GM18867 (cell line): ENCODE results near the gene EIF2D.
A peak's percentile ranks its signal among the peaks of the same experiment; 100 is the strongest.
"Not testable (repeated sequence)": the region's sequence is repeated elsewhere in the genome, so short reads cannot be mapped to it uniquely, and the experiment has no call there.

ENCODE experiments used
- ATAC-seq: cut with Tn5 transposase; IDR thresholded peaks from one replicate; pipeline ENCODE4 v1.9.1; 2021; ENCODE audit warnings: mild to moderate bottlenecking, moderate library complexity; ENCODE audit not compliant: unreplicated experiment

EIF2D gene

GRCh38 chr1:206612129-206612876 is at the start of gene EIF2D:
TSS of gene EIF2D (minus strand) at chr1:206612465. CDS start at chr1:206612342, 123 bp downstream.
- peak; percentile 91 for ATAC-seq

- ATAC-seq: no peak
Observed at GRCh38 chr1:206661161-206661820, 49.0 kb upstream of the EIF2D start.

DNA sequence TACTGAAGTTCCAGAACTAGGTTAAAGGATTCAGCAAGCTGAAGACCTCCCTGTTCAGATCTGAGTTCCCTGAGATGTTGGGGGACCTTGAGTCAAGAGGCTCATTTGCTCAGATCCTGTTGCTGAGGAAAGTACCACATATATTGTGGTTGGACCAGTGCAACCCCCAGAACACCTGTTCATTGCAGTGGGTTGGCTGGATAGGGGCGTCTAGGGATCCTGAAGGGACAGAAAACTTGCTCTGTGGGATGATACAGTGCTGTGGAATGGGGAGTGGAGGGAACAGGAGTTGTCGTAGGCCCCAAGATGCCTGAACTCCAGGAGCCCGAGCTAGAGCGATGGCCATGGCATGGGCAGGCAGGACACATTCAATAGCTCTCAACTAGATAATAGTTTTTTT is 47.9 kb upstream of the EIF2D start:
- no peak for ATAC-seq

- ATAC-seq: no peak
Observed at GRCh38 chr1:206658981-206659273, 46.7 kb upstream of the EIF2D start.

DNA sequence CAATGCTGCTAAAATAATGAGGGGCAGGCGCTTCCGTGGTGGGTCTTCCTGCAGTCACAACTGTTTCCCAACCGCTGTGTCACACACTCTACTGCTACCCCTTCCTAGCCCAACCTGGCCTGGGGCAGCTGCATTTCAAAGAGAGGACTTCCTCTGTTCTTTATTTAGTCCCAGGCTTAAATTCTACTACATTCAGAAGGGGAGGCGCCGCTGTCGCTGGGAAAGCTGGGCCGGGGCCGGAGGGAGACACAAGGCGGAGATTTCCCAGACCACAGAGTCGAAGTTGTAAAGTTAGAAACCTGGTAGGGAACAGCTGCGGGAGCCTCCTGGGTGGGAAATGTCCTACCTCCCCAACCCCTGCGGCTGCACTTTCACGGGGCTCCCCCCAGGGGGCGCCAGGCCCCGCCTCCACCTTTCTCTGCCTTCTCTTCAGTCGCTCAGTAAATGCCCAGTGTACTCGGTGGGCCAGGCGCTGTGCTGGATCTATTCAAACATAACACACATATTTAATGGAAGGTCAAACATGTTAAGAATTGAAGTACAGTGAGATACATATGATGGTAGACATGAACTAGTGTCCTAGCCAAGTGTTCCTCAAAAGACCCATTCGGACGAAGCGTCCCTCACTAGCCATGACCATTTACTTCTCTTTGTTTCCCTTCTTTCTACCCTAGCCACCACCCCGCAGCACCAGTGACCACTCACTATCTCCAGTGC is 46.2 kb upstream of the EIF2D start:
- ATAC-seq: no peak

DNA sequence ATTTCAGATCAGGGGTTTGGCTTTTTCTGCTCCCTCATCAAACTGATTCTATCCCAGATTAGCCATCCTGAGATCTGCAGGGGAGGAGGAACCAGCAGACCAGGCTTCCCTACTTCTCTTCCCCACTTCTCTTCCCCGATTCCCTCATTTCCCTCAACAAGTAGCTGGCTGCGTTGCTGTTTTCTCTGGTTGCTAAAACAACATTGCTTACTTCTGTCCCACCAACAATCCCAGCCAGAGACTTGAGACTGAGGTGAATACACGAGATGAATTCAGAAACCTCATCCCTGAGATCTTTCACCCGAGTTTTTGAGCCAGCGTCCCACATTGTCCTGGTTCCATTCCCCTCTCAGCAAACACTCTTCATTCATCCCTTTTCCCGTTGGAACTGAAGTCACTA is 45.5 kb upstream of the EIF2D start:
- no peak for ATAC-seq

DNA sequence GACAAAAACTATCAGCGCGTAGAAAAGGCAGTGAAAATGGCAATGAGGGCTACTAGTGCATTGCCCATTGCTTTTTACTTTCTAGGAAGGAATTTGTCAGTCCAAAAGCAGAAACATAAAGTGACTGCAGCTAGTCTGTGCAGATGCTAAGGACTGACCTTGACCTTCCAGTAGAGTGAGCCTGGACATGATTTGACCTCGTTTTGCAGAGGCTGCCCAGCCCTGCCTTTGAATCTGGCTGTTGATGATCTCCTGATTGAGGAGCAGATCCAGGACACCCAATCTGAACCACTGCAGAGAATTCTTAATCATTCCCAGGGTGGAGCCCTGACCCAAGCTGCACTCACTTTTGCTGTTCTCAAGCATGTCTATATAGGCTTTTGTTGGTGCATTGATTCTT is 44.7 kb upstream of the EIF2D start:
- ATAC-seq: no peak

DNA sequence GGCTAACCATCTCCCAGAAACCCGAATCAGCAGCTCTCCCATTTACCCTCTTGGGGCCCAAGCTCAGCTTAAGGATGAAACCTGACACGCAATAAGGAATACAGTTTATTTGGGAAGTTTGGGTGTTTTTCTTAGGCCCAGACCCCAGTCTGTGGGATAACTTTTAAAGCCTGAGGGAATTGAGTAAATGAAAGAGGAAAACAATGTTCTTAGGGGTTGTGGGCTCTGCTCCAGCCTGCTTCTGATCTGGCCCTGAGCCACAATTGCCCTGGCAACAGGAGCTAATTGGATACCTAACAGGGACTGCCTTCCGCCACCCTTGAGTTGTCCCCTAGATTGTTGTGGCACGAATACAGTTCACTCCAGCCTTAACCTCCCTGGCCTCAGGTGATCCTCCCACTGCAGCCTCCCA is 43.2 kb upstream of the EIF2D start:
- ATAC-seq: no peak

DNA sequence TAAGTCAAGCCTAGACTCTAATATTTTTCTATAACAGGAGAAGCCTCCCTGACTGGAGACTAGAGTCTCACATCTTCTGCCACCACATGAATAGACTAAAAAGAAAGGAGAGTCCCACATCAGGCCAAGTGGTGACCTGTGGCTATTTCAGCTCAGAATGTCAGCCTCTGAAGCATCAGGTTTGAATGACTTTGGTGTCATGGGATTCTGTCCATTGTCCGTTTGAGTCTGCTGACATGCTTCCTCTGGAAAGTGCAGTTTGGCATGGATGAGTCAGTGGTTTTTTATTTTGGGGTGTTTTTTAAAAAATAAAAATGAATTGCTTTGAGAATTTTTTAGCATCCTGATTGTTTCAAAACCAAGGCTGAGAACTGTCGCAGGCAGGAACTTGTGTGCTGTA is 42.6 kb upstream of the EIF2D start:
- no peak for ATAC-seq

DNA sequence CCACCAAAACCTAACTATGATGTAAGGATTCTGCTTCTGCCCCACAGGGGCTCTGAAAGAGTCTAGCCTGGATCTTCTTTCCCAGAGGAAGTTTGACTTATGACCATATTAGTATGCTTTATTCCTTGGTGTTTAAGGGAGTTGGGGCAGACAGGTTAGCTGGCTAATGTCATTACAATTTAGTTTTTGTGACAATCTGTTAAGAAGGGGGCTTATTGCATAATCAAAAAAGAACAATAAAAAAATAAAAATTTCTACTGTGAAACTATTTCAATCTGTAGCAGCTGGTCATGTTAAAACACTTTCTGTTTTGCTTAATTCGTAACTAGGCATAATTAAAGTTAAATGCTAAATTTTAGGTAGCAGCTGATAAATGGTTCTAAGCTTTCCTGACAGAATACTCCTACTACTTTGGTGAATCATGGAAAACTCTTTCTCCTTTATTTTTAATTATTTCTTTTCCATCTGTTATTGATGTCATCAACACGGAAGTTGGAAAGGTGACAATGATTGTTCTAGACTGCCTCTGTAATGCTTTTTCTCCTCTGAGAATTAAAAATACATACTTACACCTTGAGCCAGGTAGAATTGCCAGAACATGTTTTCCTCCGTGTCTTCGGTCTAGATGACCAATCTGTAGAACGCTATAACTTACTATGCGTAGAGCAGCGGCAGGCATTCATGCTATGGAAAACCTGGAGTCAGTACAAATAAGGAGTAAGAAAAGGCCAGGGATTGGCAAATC is 41.6 kb upstream of the EIF2D start:
- no peak for ATAC-seq

DNA sequence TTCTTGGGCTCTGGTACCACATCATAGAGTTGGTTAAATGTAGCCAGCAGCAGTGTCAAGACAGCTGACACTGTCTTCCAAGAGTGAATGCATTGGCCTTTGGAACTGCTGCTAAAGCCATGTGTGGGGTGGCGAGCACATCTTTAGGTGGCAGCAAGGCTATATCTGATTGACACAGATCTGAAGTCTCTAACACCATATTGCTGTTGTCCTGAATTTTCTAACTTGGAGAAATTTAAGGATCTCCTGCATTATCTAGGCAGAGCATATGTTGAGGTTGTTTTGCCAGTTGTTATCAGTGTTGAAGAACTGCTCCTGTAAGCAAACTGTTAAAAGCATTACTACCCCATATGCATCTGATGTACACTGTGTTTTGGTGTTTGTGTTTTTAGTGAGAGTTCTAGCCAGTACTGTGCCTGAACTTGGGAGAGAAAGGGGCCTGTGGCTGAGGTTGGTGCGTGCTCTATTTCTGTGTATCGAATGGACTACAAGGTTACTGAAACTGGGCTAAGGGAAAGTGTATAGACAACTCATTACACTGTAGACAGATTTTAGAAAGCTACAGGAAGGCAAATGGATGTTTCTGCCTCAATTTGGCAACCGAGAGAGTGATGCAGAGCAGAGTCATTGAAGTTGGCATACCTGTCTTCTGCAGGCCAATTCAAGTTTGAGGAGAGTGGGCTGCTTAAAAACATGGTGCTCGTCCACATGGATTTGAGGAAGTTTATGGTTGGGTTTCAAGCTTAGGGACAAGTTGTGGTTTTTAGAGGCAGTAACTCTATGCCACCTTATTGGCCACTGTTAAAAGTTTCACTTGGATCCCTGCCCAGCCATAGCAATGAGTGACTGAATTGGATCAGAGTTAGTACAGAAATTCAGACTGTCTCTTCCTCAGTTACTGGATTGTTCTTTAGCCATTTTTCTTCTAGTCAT is 40.0 kb upstream of the EIF2D start:
- no peak for ATAC-seq

- ATAC-seq: no peak
Observed at GRCh38 chr1:206651014-206651413, 38.7 kb upstream of the EIF2D start.

DNA sequence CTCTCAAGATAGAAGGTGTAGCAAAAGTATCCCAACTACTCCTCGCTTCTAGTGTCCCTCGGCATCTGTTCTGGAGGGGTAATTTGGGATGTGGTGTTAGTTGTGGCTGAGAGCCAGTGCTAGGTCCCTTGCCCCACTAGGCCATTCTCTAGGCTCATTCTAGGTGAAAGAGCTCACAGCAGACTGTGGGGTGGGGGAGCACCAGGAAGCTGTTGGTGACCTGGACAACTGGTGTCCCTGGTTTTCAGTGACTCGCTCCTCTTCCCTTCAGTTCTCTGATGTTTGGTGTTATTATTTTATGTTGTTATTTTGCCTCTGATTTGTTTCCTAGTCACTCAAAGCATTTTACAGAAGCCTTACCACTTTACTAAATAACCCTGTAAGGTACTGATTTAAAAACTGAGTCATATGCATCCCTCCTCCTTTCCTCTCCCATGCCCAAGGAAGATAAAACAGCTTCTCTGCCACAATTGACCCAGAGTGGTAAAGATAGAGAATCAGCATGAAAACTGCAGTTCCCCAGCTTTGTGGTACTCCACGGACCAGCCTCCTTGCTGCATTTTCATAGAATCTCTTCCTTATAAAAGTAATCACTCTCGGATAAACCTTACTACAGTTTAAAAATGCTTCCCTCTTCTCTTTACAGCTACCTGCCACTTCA is 37.1 kb upstream of the EIF2D start:
- no peak for ATAC-seq

- no peak for ATAC-seq
Observed at GRCh38 chr1:206647224-206647623, 35.0 kb upstream of the EIF2D start.

GRCh38 chr1:206646504-206646903 is 34.2 kb upstream of the EIF2D start:
- ATAC-seq: no peak

- no peak for ATAC-seq
Observed at GRCh38 chr1:206643118-206643698, 30.9 kb upstream of the EIF2D start.

DNA sequence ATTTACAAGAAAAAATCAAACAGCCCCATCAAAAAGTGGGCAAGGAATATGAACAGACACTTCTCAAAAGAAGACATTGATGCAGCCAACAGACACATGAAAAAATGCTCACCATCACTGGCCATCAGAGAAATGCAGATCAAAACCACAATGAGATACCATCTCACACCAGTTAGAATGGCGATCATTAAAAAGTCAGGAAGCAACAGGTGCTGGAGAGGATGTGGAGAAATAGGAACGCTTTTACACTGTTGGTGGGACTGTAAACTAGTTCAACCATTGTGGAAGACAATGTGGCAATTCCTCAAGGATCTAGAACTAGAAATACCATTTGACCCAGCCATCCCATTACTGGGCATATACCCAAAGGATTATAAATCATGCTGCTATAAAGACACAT is 29.8 kb upstream of the EIF2D start:
- ATAC-seq: not testable (repeated sequence)

DNA sequence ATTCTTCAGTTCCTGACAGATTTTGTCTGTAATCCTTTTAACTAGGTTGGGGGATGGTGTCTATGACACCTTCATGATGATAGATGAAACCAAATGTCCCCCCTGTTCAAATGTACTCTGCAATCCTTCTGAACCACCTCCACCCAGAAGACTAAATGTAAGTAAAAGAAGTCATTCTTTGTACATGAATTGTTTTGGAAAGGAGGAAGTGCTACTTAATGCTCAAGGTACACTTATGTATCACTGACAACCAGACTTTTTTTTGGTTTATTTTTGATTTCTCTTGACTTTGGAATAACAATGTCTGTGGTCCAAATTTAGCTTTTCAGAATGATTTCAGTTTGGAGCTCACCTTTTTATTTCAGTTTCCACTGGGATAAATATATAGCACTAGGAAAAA is 25.3 kb upstream of the EIF2D start:
- no peak for ATAC-seq

DNA sequence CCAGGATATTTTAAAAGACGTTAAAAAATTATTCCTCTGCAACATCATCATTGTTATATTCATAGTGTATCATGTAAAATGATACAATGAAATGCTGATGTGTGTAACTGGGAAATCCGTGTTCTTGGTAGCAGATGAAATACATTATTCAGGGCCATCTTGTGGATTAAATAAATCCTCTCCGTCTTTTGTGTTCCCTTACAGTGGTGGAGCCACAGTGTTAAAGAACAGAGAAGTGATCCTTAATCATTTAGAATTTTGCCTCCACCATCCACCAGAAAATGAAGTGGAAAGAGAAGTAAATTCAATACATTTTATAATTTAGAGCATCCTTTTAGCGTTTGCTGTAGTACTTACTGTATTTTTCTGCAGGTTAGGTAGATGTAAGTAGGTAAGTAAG is 24.4 kb upstream of the EIF2D start:
- ATAC-seq: no peak

DNA sequence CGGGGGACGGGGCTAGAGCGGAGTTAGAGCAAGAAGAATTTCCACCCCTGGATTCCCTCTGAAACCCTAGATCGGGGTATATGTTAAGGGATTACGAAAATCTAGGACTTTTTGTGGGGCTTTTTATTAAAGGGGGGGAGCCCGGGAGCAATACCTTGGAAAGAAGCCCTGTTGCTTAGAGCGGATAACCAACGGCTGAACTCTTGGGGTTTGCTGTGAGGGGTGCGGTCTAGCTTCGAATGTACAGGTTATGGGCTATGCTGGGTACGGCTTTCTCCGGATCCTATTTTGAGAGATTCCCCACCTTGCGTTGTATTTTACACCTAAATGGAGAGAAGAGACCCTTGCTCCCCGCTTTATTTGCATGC is 23.7 kb upstream of the EIF2D start:
- ATAC-seq: no peak
